ENCODE results near the gene TBX5.

The TBX5 gene

GRCh38 chr12:114407842-114408411, 2.0 kb upstream of the TBX5 start:
- H3K9ac ChIP-seq (ENCODE audit: low read depth, low read length): no peak overlapping the region
- DNase-seq (no peak), ATAC-seq (ENCODE audit: insufficient read depth, low read depth) (no peak)
- H3K27me3 ChIP-seq (ENCODE audit: insufficient read depth, low read length, poor library complexity): peaks cover 4% of the 10 kb centered on the region
- H3K4me2 ChIP-seq (ENCODE audit: insufficient read depth, low read length): no peak overlapping the region
- no peaks in the 10 kb centered on the region for H3K4me1 ChIP-seq (ENCODE audit: insufficient read depth, low read length)
- TF ChIP-seq, protein P1, sequence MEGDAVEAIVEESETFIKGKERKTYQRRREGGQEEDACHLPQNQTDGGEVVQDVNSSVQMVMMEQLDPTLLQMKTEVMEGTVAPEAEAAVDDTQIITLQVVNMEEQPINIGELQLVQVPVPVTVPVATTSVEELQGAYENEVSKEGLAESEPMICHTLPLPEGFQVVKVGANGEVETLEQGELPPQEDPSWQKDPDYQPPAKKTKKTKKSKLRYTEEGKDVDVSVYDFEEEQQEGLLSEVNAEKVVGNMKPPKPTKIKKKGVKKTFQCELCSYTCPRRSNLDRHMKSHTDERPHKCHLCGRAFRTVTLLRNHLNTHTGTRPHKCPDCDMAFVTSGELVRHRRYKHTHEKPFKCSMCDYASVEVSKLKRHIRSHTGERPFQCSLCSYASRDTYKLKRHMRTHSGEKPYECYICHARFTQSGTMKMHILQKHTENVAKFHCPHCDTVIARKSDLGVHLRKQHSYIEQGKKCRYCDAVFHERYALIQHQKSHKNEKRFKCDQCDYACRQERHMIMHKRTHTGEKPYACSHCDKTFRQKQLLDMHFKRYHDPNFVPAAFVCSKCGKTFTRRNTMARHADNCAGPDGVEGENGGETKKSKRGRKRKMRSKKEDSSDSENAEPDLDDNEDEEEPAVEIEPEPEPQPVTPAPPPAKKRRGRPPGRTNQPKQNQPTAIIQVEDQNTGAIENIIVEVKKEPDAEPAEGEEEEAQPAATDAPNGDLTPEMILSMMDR (IDR thresholded peaks at IDR 0.05; ENCODE audit: borderline replicate concordance, extremely low read depth, low read length, poor library complexity, severe bottlenecking): no peak
- TF ChIP-seq EZH2 (IDR thresholded peaks at IDR 0.05; ENCODE audit: borderline replicate concordance, low read depth, low read length, severe bottlenecking): no peak
- no peaks in the 10 kb centered on the region for H4K20me1 ChIP-seq (ENCODE audit: insufficient read depth, low read length)
- H3K79me2 ChIP-seq (ENCODE audit: insufficient read depth, low read length): no peaks in the 10 kb centered on the region
- no peaks in the 10 kb centered on the region for H3K36me3 ChIP-seq (ENCODE audit: insufficient read depth, low read length)
- H3K9me3 ChIP-seq (ENCODE audit: insufficient read depth, low read length, severe bottlenecking): no peaks in the 10 kb centered on the region
- H3K4me3 ChIP-seq (ENCODE audit: low read depth in 1 of 2, low read length in 2 of 2): no peak overlapping the region
- no peak overlapping the region for H3K27ac ChIP-seq (ENCODE audit: low read length)
- H2AFZ ChIP-seq (ENCODE audit: low read depth, low read length): no peak overlapping the region

GRCh38 chr12:114406984-114407841, 1.3 kb upstream of the TBX5 start:
- Histone ChIP-seq H3K79me2 (ENCODE audit: insufficient read depth, low read length) (no peaks in the 10 kb centered on the region), H3K4me2 (ENCODE audit: insufficient read depth, low read length) (no peak overlapping the region), H3K9ac (ENCODE audit: low read depth, low read length) (no peak overlapping the region), H3K4me3 (ENCODE audit: low read depth in 1 of 2, low read length in 2 of 2) (no peak overlapping the region), H2AFZ (ENCODE audit: low read depth, low read length) (no peak overlapping the region), H3K36me3 (ENCODE audit: insufficient read depth, low read length) (no peaks in the 10 kb centered on the region), H3K4me1 (ENCODE audit: insufficient read depth, low read length) (no peaks in the 10 kb centered on the region), H4K20me1 (ENCODE audit: insufficient read depth, low read length) (no peaks in the 10 kb centered on the region), H3K9me3 (ENCODE audit: insufficient read depth, low read length, severe bottlenecking) (no peaks in the 10 kb centered on the region), H3K27me3 (ENCODE audit: insufficient read depth, low read length, poor library complexity) (peaks cover 4% of the 10 kb centered on the region), H3K27ac (ENCODE audit: low read length) (no peak overlapping the region)
- no peak for ATAC-seq (ENCODE audit: insufficient read depth, low read depth)
- no peak for DNase-seq
- TF ChIP-seq EZH2 (IDR thresholded peaks at IDR 0.05; ENCODE audit: borderline replicate concordance, low read depth, low read length, severe bottlenecking): no peak
- TF ChIP-seq, protein P1 (IDR thresholded peaks at IDR 0.05; ENCODE audit: borderline replicate concordance, extremely low read depth, low read length, poor library complexity, severe bottlenecking): no peak

- no peaks in the 10 kb centered on the region for H3K4me1 ChIP-seq (ENCODE audit: insufficient read depth, low read length)
- no peak overlapping the region for H3K9ac ChIP-seq (ENCODE audit: low read depth, low read length)
- DNase-seq (no peak), ATAC-seq (ENCODE audit: insufficient read depth, low read depth) (no peak)
- H3K27ac ChIP-seq (ENCODE audit: low read length): no peak overlapping the region
- no peaks in the 10 kb centered on the region for H3K27me3 ChIP-seq (ENCODE audit: insufficient read depth, low read length, poor library complexity)
- H3K9me3 ChIP-seq (ENCODE audit: insufficient read depth, low read length, severe bottlenecking): no peaks in the 10 kb centered on the region
- H3K4me3 ChIP-seq (ENCODE audit: low read depth in 1 of 2, low read length in 2 of 2): no peak overlapping the region
- no peaks in the 10 kb centered on the region for H3K79me2 ChIP-seq (ENCODE audit: insufficient read depth, low read length)
- H3K4me2 ChIP-seq (ENCODE audit: insufficient read depth, low read length): no peak overlapping the region
- no peaks in the 10 kb centered on the region for H3K36me3 ChIP-seq (ENCODE audit: insufficient read depth, low read length)
- no peaks in the 10 kb centered on the region for H4K20me1 ChIP-seq (ENCODE audit: insufficient read depth, low read length)
- no peak for TF ChIP-seq EZH2 (IDR thresholded peaks at IDR 0.05; ENCODE audit: borderline replicate concordance, low read depth, low read length, severe bottlenecking)
- TF ChIP-seq, protein P1 (IDR thresholded peaks at IDR 0.05; ENCODE audit: borderline replicate concordance, extremely low read depth, low read length, poor library complexity, severe bottlenecking): no peak
- no peak overlapping the region for H2AFZ ChIP-seq (ENCODE audit: low read depth, low read length)
Measured at GRCh38 chr12:114406316-114406983, 506 bp upstream of the TBX5 start.
